GM12878 (cell line): Measurements from ENCODE around the gene GZMA. TPM values are rescaled to one million over a fixed set of nuclear protein-coding genes. Genes with fewer than 3 reads are reported as not detected.

Source experiments
- ATAC-seq: fragments of 200-7000 bp; cut with Tn5 transposase; 3 replicates; pipeline ENCODE4 v1.9.1; 2020; ENCODE audit warnings: mild to moderate bottlenecking, moderate library complexity
- BruUV-seq: library from RNA; stranded (reverse); fragments of 400-500 nt; replicated peaks from 2 replicates; lab custom pipeline; 2021; lab: Mats Ljungman, UMichigan
- CTCF ChIA-PET: fragments of 300-600 bp; sonication (Branson Sonifier 250); formaldehyde crosslinking; extraction: SDS; loops from one replicate; lab custom pipeline; 2021; ENCODE audit warnings: inconsistent platforms; lab: Yijun Ruan, JAX
- POLR2A ChIA-PET: fragments of 350-600 bp; formaldehyde crosslinking; extraction: SDS; loops from one replicate; lab custom pipeline; 2021; ENCODE audit warnings: inconsistent platforms; lab: Charles Lee
- RAD21 ChIA-PET: fragments of 300-600 bp; sonication (Branson Sonifier 250); formaldehyde crosslinking; loops from one replicate; lab custom pipeline; 2023; ENCODE audit warnings: antibody characterized with exemption; ENCODE audit not compliant: unreplicated experiment; lab: Charles Lee
- SMC1A ChIA-PET: fragments of 300-600 bp; sonication (Branson Sonifier 250); formaldehyde crosslinking; loops from one replicate; lab custom pipeline; 2023; ENCODE audit not compliant: unreplicated experiment, uncharacterized antibody; lab: Charles Lee
- DNase-seq: peaks from one replicate; pipeline ENCODE4 v3.0.0-alpha.2; 2011; ENCODE audit warnings: low read depth, low spot score
- FAIRE-seq: peaks from 3 replicates; lab custom pipeline; 2011; peaks lifted over from hg19 to GRCh38; lab: Jason Lieb, UNC
- H2AFZ ChIP-seq: 2 replicates; pipeline ENCODE4 v1.6.0; 2011; ENCODE audit warnings: low read depth, low read length, control low read depth; ENCODE audit not compliant: control insufficient read depth
- H3K27ac ChIP-seq: 2 replicates; pipeline ENCODE4 v1.5.1; 2011; ENCODE audit warnings: control low read depth; ENCODE audit not compliant: control insufficient read depth, insufficient read depth
- H3K27me3 ChIP-seq, 2 experiments: replicated peaks in 1 of 2; 2 replicates each; pipeline versions ENCODE4 v1.6.0 to v1.6.1; 2011; ENCODE audit warnings: low read length in 1 of 2; ENCODE audit not compliant: control insufficient read depth in 2 of 2, insufficient read depth in 2 of 2
- H3K36me3 ChIP-seq, 2 experiments: 2 replicates each; pipeline ENCODE4 v1.5.1; 2011; ENCODE audit warnings: low read length in 1 of 2; ENCODE audit not compliant: control insufficient read depth in 2 of 2, insufficient read depth in 2 of 2
- H3K4me1 ChIP-seq: 2 replicates; pipeline ENCODE4 v1.6.1; 2011; ENCODE audit warnings: mild to moderate bottlenecking, low read length, moderate library complexity, mixed read lengths; ENCODE audit not compliant: control insufficient read depth, insufficient read depth
- H3K4me2 ChIP-seq: 2 replicates; pipeline ENCODE4 v1.6.0; 2011; ENCODE audit warnings: control low read depth; ENCODE audit not compliant: control insufficient read depth, insufficient read depth
- H3K4me3 ChIP-seq: fragments of 200-600 bp; sonication (generic); 2 replicates; pipeline ENCODE4 v1.5.1; 2016
- H3K79me2 ChIP-seq: 2 replicates; pipeline ENCODE4 v1.6.0; 2011; ENCODE audit warnings: low read length; ENCODE audit not compliant: control insufficient read depth, insufficient read depth
- H3K9ac ChIP-seq: 2 replicates; pipeline ENCODE4 v1.8.0; 2011; ENCODE audit warnings: low read length, control low read depth, mixed read lengths; ENCODE audit not compliant: control insufficient read depth, insufficient read depth
- H3K9me3 ChIP-seq: replicated peaks from 3 replicates; pipeline ENCODE4 v1.5.1; 2011; ENCODE audit warnings: mild to moderate bottlenecking, low read length; ENCODE audit not compliant: control insufficient read depth, insufficient read depth
- H4K20me1 ChIP-seq: 2 replicates; pipeline ENCODE4 v1.6.0; 2011; ENCODE audit not compliant: control insufficient read depth, insufficient read depth
- CEBPB ChIP-seq, 2 experiments: fragments of 150-350 bp in 1 of 2; IDR thresholded peaks; 2 replicates each; pipeline ENCODE4 v1.6.1; 2012 to 2014; ENCODE audit warnings: low read depth in 2 of 2, low read length in 2 of 2, borderline replicate concordance in 1 of 2, inconsistent platforms in 1 of 2
- HDGF ChIP-seq: fragments of 450-650 bp; IDR thresholded peaks from 2 replicates; pipeline ENCODE4 v1.6.1; 2016; ENCODE audit warnings: antibody characterized with exemption
- IKZF2 ChIP-seq, 2 experiments: fragments of 450-650 bp; IDR thresholded peaks; 2 replicates each; pipeline ENCODE4 v1.6.1; 2017; ENCODE audit warnings: mild to moderate bottlenecking in 2 of 2, moderate library complexity in 2 of 2
- IRF4 ChIP-seq: IDR thresholded peaks from 2 replicates; pipeline ENCODE4 v1.6.1; 2011; ENCODE audit warnings: low read depth, low read length
- MEF2B ChIP-seq: fragments of 450-650 bp; IDR thresholded peaks from 2 replicates; pipeline ENCODE4 v1.6.1; 2018; ENCODE audit warnings: mild to moderate bottlenecking, moderate library complexity; ENCODE audit not compliant: partially characterized antibody, poor library complexity, severe bottlenecking
- MTA3 ChIP-seq: IDR thresholded peaks from 2 replicates; pipeline ENCODE4 v1.6.1; 2012; ENCODE audit warnings: low read length, inconsistent platforms, borderline replicate concordance
- NFIC ChIP-seq: IDR thresholded peaks from 2 replicates; pipeline ENCODE4 v1.6.1; 2012; ENCODE audit warnings: low read depth, mild to moderate bottlenecking, inconsistent platforms, low read length, moderate library complexity
- POLR2AphosphoS2 ChIP-seq: IDR thresholded peaks from 2 replicates; pipeline ENCODE4 v1.6.1; 2011; ENCODE audit warnings: low read depth, mild to moderate bottlenecking, low read length, improper control_type of control experiment, moderate library complexity
- RCOR1 ChIP-seq: conservative IDR thresholded peaks from 2 replicates; pipeline ENCODE4 v1.6.1; 2012; ENCODE audit warnings: low read depth, low read length, improper control_type of control experiment
- RUNX3 ChIP-seq: IDR thresholded peaks from 2 replicates; pipeline ENCODE4 v1.6.1; 2012; ENCODE audit warnings: low read length, inconsistent platforms
- STAT1 ChIP-seq: fragments of 450-650 bp; conservative IDR thresholded peaks from 2 replicates; pipeline ENCODE4 v1.6.1; 2014; ENCODE audit warnings: antibody characterized with exemption, mild to moderate bottlenecking
- TCF12 ChIP-seq: IDR thresholded peaks from 2 replicates; pipeline ENCODE4 v1.6.1; 2011; ENCODE audit warnings: low read depth, mild to moderate bottlenecking, low read length
- YY1 ChIP-seq: IDR thresholded peaks from 2 replicates; pipeline ENCODE4 v1.6.1; 2011; ENCODE audit warnings: low read depth, mild to moderate bottlenecking, low read length
- ZZZ3 ChIP-seq: IDR thresholded peaks from 2 replicates; pipeline ENCODE4 v1.6.1; 2011; ENCODE audit warnings: low read depth; ENCODE audit not compliant: control insufficient read depth, insufficient read length
- WGBS: methylation state at CpG from one replicate; pipeline ENCODE4 v1.1.6; 2016; ENCODE audit warnings: low lambda C conversion rate; ENCODE audit not compliant: insufficient replicate concordance, insufficient coverage; ENCODE audit errors: missing lambda C conversion rate; 5-methylcytosine and 5-hydroxymethylcytosine counted together
- in situ Hi-C: fragments of 300-500 bp; cut with MboI; formaldehyde crosslinking; loops from 9 replicates; pipeline ENCODE4 v1.14.3; 2018; ENCODE audit warnings: mixed read lengths
- intact Hi-C: fragments of 100-400 bp; cut with micrococcal nuclease; formaldehyde crosslinking; loops from one replicate; pipeline ENCODE4 v1.14.2; 2022; ENCODE audit not compliant: unreplicated experiment
- polyA plus RNA-seq, 11 experiments: library from polyadenylated mRNA; depleted of rRNA in 4 of 11; unstranded in 6 of 11; stranded (reverse) in 5 of 11; fragments of >200 nt; fragmentation: Nextera tagmentation in 4 of 11; fragmentation: Illumina TruSeq in 1 of 11; extraction: Ambion mirVana in 4 of 11; extraction: Trizol in 1 of 11; gene quantifications; 1 replicate in 1 of 11; 2 replicates in 10 of 11; pipeline versions ENCODE4 v1.2.1 to v1.2.3, GENCODE V29; 2011 to 2016; ENCODE audit warnings: inconsistent platforms in 2 of 11, missing spikeins in 2 of 11, low read depth in 1 of 11
- total RNA-seq, 4 experiments: library from RNA; depleted of rRNA in 3 of 4; stranded (reverse); fragments of >200 nt in 3 of 4; fragmentation: Illumina TruSeq in 1 of 4; extraction: Trizol in 1 of 4; gene quantifications; 2 replicates each; pipeline versions ENCODE4 v1.2.1 to v1.2.3, GENCODE V29; 2013 to 2021
- TF ChIP-seq, protein P1 (sequence below): fragments of 450-650 bp; IDR thresholded peaks from 2 replicates; pipeline ENCODE4 v1.6.1; 2017; ENCODE audit warnings: mild to moderate bottlenecking

Gene GZMA
- total and polyA plus RNA-seq, 10 of the 15 experiments (the other 5 are each of a cell fraction or from before 2014, with no cell fraction given) = 0.18 TPM; not detected in 9

DNA sequence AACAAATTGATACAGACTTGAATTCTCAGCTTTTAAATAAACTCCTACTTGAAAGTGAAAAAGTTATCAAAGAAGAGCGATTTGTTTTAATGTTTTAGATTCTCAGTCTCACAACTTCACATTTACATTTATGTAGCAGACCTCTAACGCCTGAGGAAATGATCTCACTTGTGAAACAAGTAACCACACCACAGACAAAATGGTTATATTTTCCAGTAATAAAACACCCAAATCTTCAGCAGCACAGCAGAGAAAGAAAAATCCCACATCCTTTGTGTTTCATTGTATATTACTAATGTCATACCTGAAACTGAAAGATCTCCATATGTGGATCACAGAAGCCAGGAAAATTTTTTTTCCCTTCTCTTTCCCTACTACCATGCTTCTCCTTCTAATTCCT lies 29.8 kb upstream of the GZMA start:
- SMC1A ChIA-PET = interaction anchor here (0.6 kb wide), 1 partner anchor 35 kb away, joined by 3 read pairs; no protein-coding TSS in a partner anchor
- Histone ChIP-seq H3K36me3 (no peaks in the 10 kb centered on the region), H3K27me3 (no peaks in the 10 kb centered on the region), H3K4me1 (no peaks in the 10 kb centered on the region), H4K20me1 (no peaks in the 10 kb centered on the region), H2AFZ (no peak overlapping the region), H3K4me3 (no peak overlapping the region), H3K79me2 (no peaks in the 10 kb centered on the region), H3K9ac (no peak overlapping the region), H3K4me2 (no peak overlapping the region), H3K9me3 (no peaks in the 10 kb centered on the region), H3K27ac (no peak overlapping the region)
- intact Hi-C loops = no loop called here
- BruUV-seq = no TSS peak
- in situ Hi-C loops = no loop called here
- TF ChIP-seq MTA3 (no peak), STAT1 (no peak), POLR2AphosphoS2 (no peak), RUNX3 (peak; percentile 81), IRF4 (no peak), IKZF2 (IDR thresholded peaks at IDR 0.05) (no peak), CEBPB (IDR thresholded peaks at IDR 0.05; ENCODE audit: borderline replicate concordance in 1 of 2, low read depth in 2 of 2, low read length in 2 of 2) (no peak), MEF2B (no peak), RCOR1 (no peak), YY1 (no peak), TCF12 (no peak), NFIC (peak; percentile 39; the same call in 1 of the 2 replicates), ZZZ3 (no peak), HDGF (no peak)
- TF ChIP-seq, protein P1, sequence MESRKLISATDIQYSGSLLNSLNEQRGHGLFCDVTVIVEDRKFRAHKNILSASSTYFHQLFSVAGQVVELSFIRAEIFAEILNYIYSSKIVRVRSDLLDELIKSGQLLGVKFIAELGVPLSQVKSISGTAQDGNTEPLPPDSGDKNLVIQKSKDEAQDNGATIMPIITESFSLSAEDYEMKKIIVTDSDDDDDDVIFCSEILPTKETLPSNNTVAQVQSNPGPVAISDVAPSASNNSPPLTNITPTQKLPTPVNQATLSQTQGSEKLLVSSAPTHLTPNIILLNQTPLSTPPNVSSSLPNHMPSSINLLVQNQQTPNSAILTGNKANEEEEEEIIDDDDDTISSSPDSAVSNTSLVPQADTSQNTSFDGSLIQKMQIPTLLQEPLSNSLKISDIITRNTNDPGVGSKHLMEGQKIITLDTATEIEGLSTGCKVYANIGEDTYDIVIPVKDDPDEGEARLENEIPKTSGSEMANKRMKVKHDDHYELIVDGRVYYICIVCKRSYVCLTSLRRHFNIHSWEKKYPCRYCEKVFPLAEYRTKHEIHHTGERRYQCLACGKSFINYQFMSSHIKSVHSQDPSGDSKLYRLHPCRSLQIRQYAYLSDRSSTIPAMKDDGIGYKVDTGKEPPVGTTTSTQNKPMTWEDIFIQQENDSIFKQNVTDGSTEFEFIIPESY = no peak
- FAIRE-seq = no peak
- POLR2A ChIA-PET = no interaction called here
- RAD21 ChIA-PET = no interaction called here
- WGBS = 0% methylated on average over 2 of the region's 2 CpGs
- DNase-seq = no peak
- ATAC-seq = no peak
- CTCF ChIA-PET = no interaction called here
